PFSK-1 (cell line): ENCODE results near the gene HOXC10.

Source experiments
- FOXP2 ChIP-seq: optimal IDR thresholded peaks from 2 replicates; pipeline ENCODE3; 2011; ENCODE audit warnings: borderline replicate concordance, control low read depth, inconsistent platforms; ENCODE audit not compliant: insufficient read depth; ENCODE audit errors: extremely low read length, extremely low read depth
- POLR2AphosphoS5 ChIP-seq: IDR thresholded peaks from 2 replicates; pipeline ENCODE4 v1.6.1; 2012; ENCODE audit warnings: low read depth, mild to moderate bottlenecking, control low read depth, low read length, moderate library complexity
- SIN3A ChIP-seq: IDR thresholded peaks from 2 replicates; pipeline ENCODE4 v1.6.1; 2012; ENCODE audit warnings: mild to moderate bottlenecking, low read length, moderate library complexity, borderline replicate concordance; ENCODE audit not compliant: insufficient read depth
- TAF1 ChIP-seq: IDR thresholded peaks from 2 replicates; pipeline ENCODE4 v1.6.1; 2012; ENCODE audit warnings: low read length, control low read depth, borderline replicate concordance; ENCODE audit not compliant: insufficient read depth
- TF ChIP-seq, protein P1 (sequence below), 2 experiments: IDR thresholded peaks; 2 replicates each; pipeline versions ENCODE4 v1.6.1 to v1.8.0; 2011 to 2012; ENCODE audit warnings: low read depth in 2 of 2, low read length in 2 of 2, control low read depth in 1 of 2, inconsistent platforms in 1 of 2, mild to moderate bottlenecking in 1 of 2, moderate library complexity in 1 of 2; ENCODE audit not compliant: insufficient read depth in 1 of 2

The HOXC10 gene

DNA sequence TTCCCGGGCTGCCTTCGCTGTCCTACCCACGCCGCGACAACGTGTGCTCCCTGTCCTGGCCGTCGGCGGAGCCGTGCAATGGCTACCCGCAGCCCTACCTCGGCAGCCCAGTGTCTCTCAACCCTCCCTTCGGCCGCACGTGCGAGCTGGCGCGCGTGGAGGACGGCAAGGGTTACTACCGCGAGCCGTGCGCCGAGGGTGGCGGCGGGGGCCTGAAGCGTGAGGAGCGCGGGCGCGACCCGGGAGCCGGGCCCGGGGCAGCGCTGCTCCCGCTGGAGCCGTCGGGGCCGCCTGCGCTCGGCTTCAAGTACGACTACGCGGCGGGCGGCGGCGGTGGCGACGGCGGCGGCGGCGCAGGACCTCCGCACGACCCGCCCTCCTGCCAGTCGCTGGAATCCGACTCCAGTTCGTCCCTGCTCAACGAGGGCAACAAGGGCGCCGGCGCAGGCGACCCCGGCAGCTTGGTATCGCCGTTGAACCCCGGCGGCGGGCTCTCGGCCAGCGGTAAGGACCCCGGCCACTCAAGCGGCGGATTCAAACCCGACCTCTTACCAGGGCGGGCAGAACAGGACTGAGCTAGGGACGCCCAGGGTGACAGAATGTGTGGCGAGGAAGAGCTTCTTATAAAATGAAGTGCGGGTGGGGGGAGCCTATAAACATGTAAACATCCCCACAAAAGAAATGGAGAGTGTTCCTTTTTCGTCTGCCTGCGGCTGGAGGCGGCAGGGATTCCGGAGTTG, 29.7 kb upstream of the HOXC10 start:
- no peak for TF ChIP-seq POLR2AphosphoS5

DNA sequence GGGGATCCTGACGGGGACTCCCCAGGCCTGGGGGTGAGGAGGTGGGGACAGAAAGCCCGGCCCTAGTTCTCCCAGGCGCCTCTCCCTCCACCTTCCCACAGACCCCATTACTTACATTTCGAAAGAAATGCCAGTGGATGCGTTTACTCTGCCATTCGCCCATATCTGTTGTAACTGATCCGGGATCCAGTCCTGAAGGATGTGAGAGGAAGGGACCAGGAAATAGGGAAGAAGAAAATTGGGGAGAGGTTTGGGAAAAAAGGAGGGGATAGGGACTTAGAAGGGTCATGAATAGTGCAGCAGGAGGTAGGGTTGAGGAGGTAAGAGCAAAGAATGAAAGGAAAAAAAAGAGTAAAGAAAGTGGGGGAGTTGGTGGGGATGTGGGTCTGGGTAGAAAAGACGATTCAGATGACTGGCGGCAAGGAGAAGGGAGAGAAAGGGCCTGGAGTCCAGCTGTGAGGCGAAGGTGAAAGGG, 29.1 kb upstream of the HOXC10 start:
- no peak for TF ChIP-seq SIN3A

DNA sequence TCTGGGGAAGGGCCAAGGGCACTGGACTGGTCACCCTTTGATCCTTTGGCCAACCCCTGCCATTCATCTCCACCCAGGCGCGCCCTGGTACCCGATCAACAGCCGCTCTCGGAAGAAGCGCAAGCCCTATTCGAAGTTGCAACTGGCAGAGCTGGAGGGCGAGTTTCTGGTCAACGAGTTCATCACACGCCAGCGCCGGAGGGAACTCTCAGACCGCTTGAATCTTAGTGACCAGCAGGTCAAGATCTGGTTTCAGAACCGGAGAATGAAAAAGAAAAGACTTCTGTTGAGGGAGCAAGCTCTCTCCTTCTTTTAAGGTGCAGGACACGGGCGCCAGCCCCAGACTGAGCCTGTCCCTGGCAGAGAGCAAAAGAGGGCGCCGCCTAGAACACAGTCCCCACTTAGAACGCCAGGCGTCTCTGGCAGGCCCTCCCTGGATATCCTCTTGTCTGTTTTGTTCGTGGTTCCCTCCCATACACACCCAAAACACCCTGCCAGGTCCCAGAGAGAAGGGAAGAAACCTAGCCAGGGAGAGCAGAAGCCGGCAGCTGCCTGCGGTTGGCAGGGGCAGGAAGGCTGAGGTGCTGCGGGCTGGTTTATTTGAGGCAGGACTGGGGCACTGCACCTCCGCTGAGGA, 28.6 kb upstream of the HOXC10 start:
- TF ChIP-seq POLR2AphosphoS5 = no peak
- TF ChIP-seq FOXP2 = no peak
- no peak for TF ChIP-seq SIN3A
- TF ChIP-seq, protein P1, sequence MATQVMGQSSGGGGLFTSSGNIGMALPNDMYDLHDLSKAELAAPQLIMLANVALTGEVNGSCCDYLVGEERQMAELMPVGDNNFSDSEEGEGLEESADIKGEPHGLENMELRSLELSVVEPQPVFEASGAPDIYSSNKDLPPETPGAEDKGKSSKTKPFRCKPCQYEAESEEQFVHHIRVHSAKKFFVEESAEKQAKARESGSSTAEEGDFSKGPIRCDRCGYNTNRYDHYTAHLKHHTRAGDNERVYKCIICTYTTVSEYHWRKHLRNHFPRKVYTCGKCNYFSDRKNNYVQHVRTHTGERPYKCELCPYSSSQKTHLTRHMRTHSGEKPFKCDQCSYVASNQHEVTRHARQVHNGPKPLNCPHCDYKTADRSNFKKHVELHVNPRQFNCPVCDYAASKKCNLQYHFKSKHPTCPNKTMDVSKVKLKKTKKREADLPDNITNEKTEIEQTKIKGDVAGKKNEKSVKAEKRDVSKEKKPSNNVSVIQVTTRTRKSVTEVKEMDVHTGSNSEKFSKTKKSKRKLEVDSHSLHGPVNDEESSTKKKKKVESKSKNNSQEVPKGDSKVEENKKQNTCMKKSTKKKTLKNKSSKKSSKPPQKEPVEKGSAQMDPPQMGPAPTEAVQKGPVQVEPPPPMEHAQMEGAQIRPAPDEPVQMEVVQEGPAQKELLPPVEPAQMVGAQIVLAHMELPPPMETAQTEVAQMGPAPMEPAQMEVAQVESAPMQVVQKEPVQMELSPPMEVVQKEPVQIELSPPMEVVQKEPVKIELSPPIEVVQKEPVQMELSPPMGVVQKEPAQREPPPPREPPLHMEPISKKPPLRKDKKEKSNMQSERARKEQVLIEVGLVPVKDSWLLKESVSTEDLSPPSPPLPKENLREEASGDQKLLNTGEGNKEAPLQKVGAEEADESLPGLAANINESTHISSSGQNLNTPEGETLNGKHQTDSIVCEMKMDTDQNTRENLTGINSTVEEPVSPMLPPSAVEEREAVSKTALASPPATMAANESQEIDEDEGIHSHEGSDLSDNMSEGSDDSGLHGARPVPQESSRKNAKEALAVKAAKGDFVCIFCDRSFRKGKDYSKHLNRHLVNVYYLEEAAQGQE (IDR thresholded peaks at IDR 0.05; ENCODE audit: insufficient read depth in 1 of 2, low read depth in 2 of 2, low read length in 2 of 2) = no peak
- no peak for TF ChIP-seq TAF1

DNA sequence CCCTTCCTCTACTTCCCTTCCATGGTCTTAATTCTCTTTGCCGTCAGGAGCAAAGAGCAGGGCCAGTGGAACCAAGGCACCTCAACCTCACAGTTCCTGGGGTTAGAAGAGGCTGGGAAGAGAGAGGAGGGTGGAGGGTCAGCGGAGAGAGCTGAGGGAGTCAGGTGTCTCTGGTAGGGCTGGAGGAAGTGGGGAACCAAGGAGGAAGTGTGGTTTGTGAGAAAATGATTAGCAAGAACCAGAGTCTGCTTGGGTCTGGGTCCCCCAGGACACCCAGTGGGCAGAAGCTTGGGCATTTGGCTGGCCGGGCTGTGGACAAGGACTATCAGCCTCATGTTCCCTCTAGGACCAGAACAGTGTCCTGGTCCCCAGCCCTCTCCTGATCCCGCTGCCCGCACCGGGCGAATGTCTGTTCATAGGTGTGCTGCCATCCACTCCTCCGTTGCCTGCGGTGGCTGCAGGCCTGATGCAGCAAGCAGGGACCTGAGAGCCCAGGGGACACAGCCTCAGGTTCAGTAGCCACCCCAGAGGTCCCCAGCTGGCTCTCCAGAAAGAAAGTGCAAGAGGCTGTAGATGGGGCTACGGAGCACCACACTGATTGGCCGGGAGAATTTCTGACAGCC, 27.9 kb upstream of the HOXC10 start:
- TF ChIP-seq, protein P1 (IDR thresholded peaks at IDR 0.05; ENCODE audit: insufficient read depth in 1 of 2, low read depth in 2 of 2, low read length in 2 of 2) = no peak
- no peak for TF ChIP-seq TAF1
- TF ChIP-seq SIN3A = no peak
- no peak for TF ChIP-seq POLR2AphosphoS5
- TF ChIP-seq FOXP2 = no peak

DNA sequence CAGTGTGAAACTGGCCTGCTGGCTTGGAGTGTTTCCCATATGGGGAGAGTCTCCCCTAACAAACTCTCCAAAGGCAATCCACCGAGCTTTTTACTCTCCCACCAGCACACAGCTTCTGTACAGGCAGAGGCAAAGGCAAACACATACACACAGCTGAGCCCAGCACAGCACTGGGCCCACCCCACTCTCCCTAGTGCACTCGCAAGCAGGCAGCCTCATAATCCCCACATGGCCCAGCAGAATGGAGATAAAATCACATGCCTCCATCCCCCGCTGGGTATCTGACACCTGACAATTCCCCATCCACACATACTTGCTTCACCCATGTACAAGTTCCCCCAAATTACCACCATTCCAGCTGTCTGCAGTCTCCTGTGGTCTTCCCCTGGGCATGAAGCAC, 26.8 kb upstream of the HOXC10 start:
- TF ChIP-seq FOXP2 (no peak), TAF1 (no peak), SIN3A (no peak), POLR2AphosphoS5 (no peak)
- TF ChIP-seq, protein P1 (IDR thresholded peaks at IDR 0.05; ENCODE audit: insufficient read depth in 1 of 2, low read depth in 2 of 2, low read length in 2 of 2) = no peak

DNA sequence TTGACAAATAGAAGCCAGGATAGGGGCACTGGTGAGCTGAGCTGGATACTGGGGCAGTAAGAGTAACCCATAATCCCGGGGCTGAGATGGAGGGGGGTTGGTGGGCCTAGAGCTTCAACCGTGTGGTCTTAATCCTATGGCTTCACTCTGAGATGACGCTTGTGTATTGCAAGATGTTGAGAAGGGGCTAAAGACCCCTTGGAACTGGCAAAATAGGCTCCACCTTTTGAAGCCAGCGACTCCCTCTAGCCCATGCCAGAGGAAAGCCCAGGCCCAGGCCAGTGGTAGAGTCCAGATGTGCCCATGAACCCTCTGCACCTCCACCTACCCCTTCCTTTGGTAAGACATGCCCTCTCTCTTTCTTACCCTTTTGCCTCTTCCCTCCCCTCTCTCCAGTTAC, 25.6 kb upstream of the HOXC10 start:
- TF ChIP-seq POLR2AphosphoS5 = no peak
- TF ChIP-seq, protein P1 (IDR thresholded peaks at IDR 0.05; ENCODE audit: insufficient read depth in 1 of 2, low read depth in 2 of 2, low read length in 2 of 2) = no peak
- TF ChIP-seq FOXP2 = no peak
- TF ChIP-seq TAF1 = no peak
- TF ChIP-seq SIN3A = no peak
